ENCODE data around the gene GPA33.
A peak's percentile ranks its signal among the peaks of the same experiment; 100 is the strongest.

GPA33 gene

GRCh38 chr1:167084757-167085156, 5.4 kb downstream of the GPA33 start:
- no peak for DNase-seq

- DNase-seq, result no peak
These were observed 6.3 kb downstream of the GPA33 start for GRCh38 chr1:167083871-167084270.

- DNase-seq, result no peak
These were observed 7.0 kb downstream of the GPA33 start for GRCh38 chr1:167083066-167083665.

- DNase-seq, result no peak
These were observed 7.6 kb downstream of the GPA33 start for GRCh38 chr1:167082511-167083027.

GRCh38 chr1:167081594-167082156, 8.5 kb downstream of the GPA33 start:
- no peak for DNase-seq

- DNase-seq, result no peak
These were observed 12.3 kb downstream of the GPA33 start for GRCh38 chr1:167077868-167078210.

GRCh38 chr1:167077128-167077867, 12.9 kb downstream of the GPA33 start:
- no peak for DNase-seq

GRCh38 chr1:167076136-167076710, 14.0 kb downstream of the GPA33 start:
- DNase-seq, result no peak

- DNase-seq, result no peak
These were observed 18.9 kb downstream of the GPA33 start for GRCh38 chr1:167071286-167071685.

- DNase-seq, result no peak
These were observed 21.4 kb downstream of the GPA33 start for GRCh38 chr1:167068761-167069160.

GRCh38 chr1:167067904-167068303, 22.3 kb downstream of the GPA33 start:
- no peak for DNase-seq

- peak; percentile 53 for DNase-seq
These were observed 23.6 kb downstream of the GPA33 start for GRCh38 chr1:167066333-167067122.

- no peak for DNase-seq
These were observed 24.7 kb downstream of the GPA33 start for GRCh38 chr1:167065471-167065870.

- DNase-seq, result no peak
These were observed 25.6 kb downstream of the GPA33 start for GRCh38 chr1:167064621-167065020.

GRCh38 chr1:167061073-167061464, 29.1 kb downstream of the GPA33 start:
- no peak for DNase-seq

GRCh38 chr1:167060141-167061072, 29.8 kb downstream of the GPA33 start:
- no peak for DNase-seq

- no peak for DNase-seq
These were observed 30.4 kb downstream of the GPA33 start for GRCh38 chr1:167059809-167060107.

- no peak for DNase-seq
These were observed 30.9 kb downstream of the GPA33 start for GRCh38 chr1:167059045-167059808.

- no peak for DNase-seq
These were observed 32.9 kb downstream of the GPA33 start for GRCh38 chr1:167057241-167057688.

GRCh38 chr1:167056529-167057231, 33.5 kb downstream of the GPA33 start:
- no peak for DNase-seq
